IMR-90 (cell line): ENCODE measurements around the gene OR4N5. TPM values are rescaled to one million over a fixed set of nuclear protein-coding genes. Genes with fewer than 3 reads are reported as not detected.

Experiments used
- ATAC-seq: fragments of 200-7000 bp; cut with Tn5 transposase; 2 replicates; pipeline ENCODE4 v1.9.1; 2020; ENCODE audit warnings: low read depth, mild to moderate bottlenecking, moderate library complexity
- BruUV-seq: library from RNA; stranded (reverse); fragments of 400-500 nt; replicated peaks from 2 replicates; lab custom pipeline; 2021; lab: Mats Ljungman, UMichigan
- CTCF ChIA-PET: fragments of 300-600 bp; formaldehyde crosslinking; extraction: SDS; loops from one replicate; lab custom pipeline; 2021; ENCODE audit warnings: antibody characterized with exemption; lab: Yijun Ruan, JAX
- POLR2A ChIA-PET: fragments of 300-600 bp; sonication (Branson Sonifier 250); formaldehyde crosslinking; loops from one replicate; lab custom pipeline; 2022; ENCODE audit warnings: antibody characterized with exemption; ENCODE audit not compliant: unreplicated experiment; lab: Charles Lee
- DNase-seq: peaks from one replicate; pipeline ENCODE4 v3.0.0; 2013
- H2AFZ ChIP-seq: replicated peaks from 2 replicates; pipeline ENCODE3; 2013; ENCODE audit warnings: low read length, mild to moderate bottlenecking; ENCODE audit not compliant: poor library complexity
- H2AK5ac ChIP-seq: 2 replicates; pipeline ENCODE4 v1.6.1; 2013; ENCODE audit warnings: low read depth, low read length, inconsistent platforms
- H2AK9ac ChIP-seq: replicated peaks from 2 replicates; pipeline ENCODE3; 2013; ENCODE audit warnings: mild to moderate bottlenecking, low read depth, low read length, moderate library complexity; ENCODE audit not compliant: poor library complexity
- H2BK120ac ChIP-seq: 2 replicates; pipeline ENCODE4 v1.6.1; 2013; ENCODE audit warnings: low read depth, low read length, inconsistent platforms
- H2BK15ac ChIP-seq: 3 replicates; pipeline ENCODE4 v1.6.1; 2013; ENCODE audit warnings: low read depth, low read length, inconsistent platforms
- H2BK20ac ChIP-seq: 2 replicates; pipeline ENCODE4 v1.6.1; 2013; ENCODE audit warnings: low read depth, mild to moderate bottlenecking, inconsistent platforms, low read length, moderate library complexity
- H2BK5ac ChIP-seq: 2 replicates; pipeline ENCODE4 v1.6.1; 2013; ENCODE audit warnings: mild to moderate bottlenecking, low read depth, low read length, inconsistent platforms; ENCODE audit not compliant: poor library complexity, severe bottlenecking
- H3K14ac ChIP-seq: replicated peaks from 2 replicates; pipeline ENCODE4 v1.6.1; 2013; ENCODE audit warnings: low read depth, low read length, inconsistent platforms
- H3K18ac ChIP-seq: 2 replicates; pipeline ENCODE4 v1.6.1; 2013; ENCODE audit warnings: low read depth, low read length, control low read depth
- H3K23ac ChIP-seq: 2 replicates; pipeline ENCODE4 v1.6.1; 2013; ENCODE audit warnings: low read depth, low read length, inconsistent platforms
- H3K27ac ChIP-seq: 2 replicates; pipeline ENCODE4 v1.5.1; 2013; ENCODE audit warnings: mild to moderate bottlenecking, control low read depth, low read length; ENCODE audit not compliant: insufficient read depth
- H3K27me3 ChIP-seq: 2 replicates; pipeline ENCODE4 v1.6.1; 2013; ENCODE audit warnings: low read length; ENCODE audit not compliant: control insufficient read depth, insufficient read depth
- H3K36me3 ChIP-seq: 2 replicates; pipeline ENCODE4 v1.6.1; 2013; ENCODE audit warnings: low read length, mixed read lengths; ENCODE audit not compliant: control insufficient read depth, insufficient read depth
- H3K4ac ChIP-seq: 2 replicates; pipeline ENCODE4 v1.6.1; 2013; ENCODE audit warnings: low read depth, low read length, inconsistent platforms
- H3K4me1 ChIP-seq: 2 replicates; pipeline ENCODE4 v1.6.1; 2013; ENCODE audit warnings: low read length, mixed read lengths; ENCODE audit not compliant: control insufficient read depth, insufficient read depth
- H3K4me2 ChIP-seq: 2 replicates; pipeline ENCODE4 v1.6.1; 2013; ENCODE audit warnings: low read depth, mild to moderate bottlenecking, control low read depth, low read length, moderate library complexity
- H3K4me3 ChIP-seq: 2 replicates; pipeline ENCODE4 v1.5.1; 2013; ENCODE audit warnings: low read depth, mild to moderate bottlenecking, control low read depth, low read length, moderate library complexity; ENCODE audit not compliant: insufficient read depth
- H3K56ac ChIP-seq: 2 replicates; pipeline ENCODE4 v1.6.1; 2013; ENCODE audit warnings: low read length, inconsistent platforms; ENCODE audit not compliant: insufficient read depth; ENCODE audit errors: extremely low read depth
- H3K79me1 ChIP-seq, 2 experiments: 2 replicates each; pipeline ENCODE4 v1.6.1; 2013; ENCODE audit warnings: low read length in 2 of 2, inconsistent platforms in 1 of 2, low read depth in 1 of 2
- H3K9ac ChIP-seq: 2 replicates; pipeline ENCODE4 v1.6.1; 2013; ENCODE audit warnings: low read depth, low read length, control low read depth
- H3K9me1 ChIP-seq: 2 replicates; pipeline ENCODE4 v1.6.1; 2013; ENCODE audit warnings: low read length, inconsistent platforms; ENCODE audit not compliant: insufficient read depth
- H3K9me3 ChIP-seq: 2 replicates; pipeline ENCODE4 v1.6.1; 2013; ENCODE audit warnings: low read length; ENCODE audit not compliant: control insufficient read depth, insufficient read depth
- H4K20me1 ChIP-seq: 2 replicates; pipeline ENCODE4 v1.6.1; 2013; ENCODE audit warnings: low read length, inconsistent platforms; ENCODE audit not compliant: insufficient read depth
- H4K5ac ChIP-seq: 2 replicates; pipeline ENCODE4 v1.6.1; 2013; ENCODE audit warnings: mild to moderate bottlenecking, low read depth, low read length, control low read depth
- H4K8ac ChIP-seq, 2 experiments: 2 replicates each; pipeline ENCODE4 v1.6.1; 2013; ENCODE audit warnings: low read depth in 2 of 2, low read length in 2 of 2, control low read depth in 1 of 2, inconsistent platforms in 1 of 2
- H4K91ac ChIP-seq: 2 replicates; pipeline ENCODE4 v1.6.1; 2013; ENCODE audit warnings: low read depth, low read length, inconsistent platforms; ENCODE audit not compliant: insufficient read depth
- BHLHE40 ChIP-seq: fragments of 150-350 bp; IDR thresholded peaks from 2 replicates; pipeline ENCODE4 v1.6.1; 2016; ENCODE audit warnings: mild to moderate bottlenecking, low read depth, low read length
- MAZ ChIP-seq: IDR thresholded peaks from 2 replicates; pipeline ENCODE4 v1.6.1; 2012; ENCODE audit warnings: low read depth, mild to moderate bottlenecking, low read length, improper control_type of control experiment, moderate library complexity, borderline replicate concordance
- MXI1 ChIP-seq: IDR thresholded peaks from 2 replicates; pipeline ENCODE4 v1.6.1; 2012; ENCODE audit warnings: low read depth, mild to moderate bottlenecking, low read length, moderate library complexity, borderline replicate concordance
- NFE2L2 ChIP-seq: fragments of 150-350 bp; IDR thresholded peaks from 2 replicates; pipeline ENCODE4 v1.6.1; 2016; ENCODE audit warnings: low read depth, mild to moderate bottlenecking, low read length
- RCOR1 ChIP-seq: IDR thresholded peaks from 2 replicates; pipeline ENCODE4 v1.6.1; 2012; ENCODE audit warnings: mild to moderate bottlenecking, low read length, improper control_type of control experiment; ENCODE audit not compliant: insufficient replicate concordance
- RFX5 ChIP-seq: IDR thresholded peaks from 2 replicates; pipeline ENCODE4 v1.8.0; 2012; ENCODE audit warnings: low read depth, mild to moderate bottlenecking, low read length, moderate library complexity
- WGBS, 2 experiments: methylation state at CpG; one replicate each; pipeline versions ENCODE4 v1.1.5 to v1.1.7; 2013; ENCODE audit warnings: missing lambda C conversion rate in 2 of 2; ENCODE audit not compliant: insufficient read length in 1 of 2; ENCODE audit errors: extremely low coverage in 2 of 2; 5-methylcytosine and 5-hydroxymethylcytosine counted together
- dilution Hi-C: fragments of 300-500 bp; cut with HindIII; formaldehyde crosslinking; loops from one replicate; pipeline ENCODE4 v1.14.3; 2018; ENCODE audit warnings: low sequenced_read_pairs; ENCODE audit not compliant: unreplicated experiment
- in situ Hi-C: fragments of 300-500 bp; cut with MboI; formaldehyde crosslinking; loops from 3 replicates; pipeline ENCODE4 v1.14.3; 2019; ENCODE audit warnings: low sequenced_read_pairs, inconsistent platforms, mixed read lengths
- intact Hi-C: fragments of 100-400 bp; cut with micrococcal nuclease; formaldehyde crosslinking; loops from 2 replicates; pipeline ENCODE4 v1.10.0; 2022
- polyA plus RNA-seq, 3 experiments: library from polyadenylated mRNA; depleted of rRNA; stranded (reverse); fragments of >200 nt; gene quantifications; 2 replicates each; pipeline ENCODE4 v1.2.3, GENCODE V29; 2012; ENCODE audit warnings: low replicate concordance in 1 of 3
- total RNA-seq: library from RNA; depleted of rRNA; stranded (reverse); fragments of >200 nt; gene quantifications from 2 replicates; pipeline ENCODE4 v1.2.3, GENCODE V29; 2012
- TF ChIP-seq, protein P1 (sequence below): fragments of 150-350 bp; IDR thresholded peaks from 2 replicates; pipeline ENCODE4 v1.6.1; 2016; ENCODE audit warnings: low read depth, mild to moderate bottlenecking, low read length, moderate library complexity, borderline replicate concordance

OR4N5 gene
- total and polyA plus RNA-seq, 2 of the 4 experiments (the other 2 are of a cell fraction): not detected

DNA sequence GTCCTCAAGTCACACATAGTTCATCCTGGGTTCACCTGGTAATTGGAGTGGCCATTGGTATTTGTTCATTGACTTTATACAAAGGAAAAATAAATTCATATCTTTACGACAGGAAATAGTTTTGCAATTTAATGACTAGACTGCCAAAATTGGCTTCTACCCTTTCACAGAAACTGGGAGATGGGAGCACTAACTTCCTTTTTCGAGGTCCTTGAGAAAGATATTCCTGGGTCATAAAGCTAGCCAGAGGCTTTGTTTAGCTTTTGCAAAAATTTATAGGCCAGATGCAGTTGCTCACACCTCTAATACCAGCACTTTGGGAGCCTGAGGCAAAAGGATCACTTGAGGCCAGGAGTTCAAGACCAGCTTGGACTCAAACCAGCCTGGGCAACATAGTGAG, 41.9 kb downstream of the OR4N5 start:
- Histone ChIP-seq H4K5ac (no peak overlapping the region), H2BK120ac (no peak overlapping the region), H3K23ac (no peak overlapping the region), H3K36me3 (no peaks in the 10 kb centered on the region), H2BK5ac (no peak overlapping the region), H3K4me1 (no peaks in the 10 kb centered on the region), H3K56ac (no peak overlapping the region), H3K9me3 (peaks cover 5% of the 10 kb centered on the region; the same call in 1 of the 2 replicates), H3K14ac (no peak overlapping the region), H2BK15ac (no peak overlapping the region), H2AK9ac (no peak overlapping the region), H3K18ac (no peak overlapping the region), H4K8ac (no peak overlapping the region), H4K20me1 (no peaks in the 10 kb centered on the region), H3K9ac (no peak overlapping the region), H3K79me1 (no peaks in the 10 kb centered on the region), H2AFZ (no peak overlapping the region), H4K91ac (no peak overlapping the region), H3K4ac (no peak overlapping the region), H3K4me3 (no peak overlapping the region), H3K9me1 (no peaks in the 10 kb centered on the region), H3K4me2 (no peak overlapping the region), H3K27ac (no peak overlapping the region), H3K27me3 (no peaks in the 10 kb centered on the region), H2AK5ac (no peak overlapping the region), H2BK20ac (no peak overlapping the region)
- no peak for ATAC-seq
- no CpG with 5 or more reads among the region's 2 CpGs for WGBS, 2 experiments
- dilution Hi-C loops (no loop called here), intact Hi-C loops (no loop called here), in situ Hi-C loops (no loop called here)
- TF ChIP-seq NFE2L2 (no peak), BHLHE40 (no peak), RFX5 (no peak), RCOR1 (no peak), MXI1 (no peak), MAZ (no peak)
- TF ChIP-seq, protein P1, sequence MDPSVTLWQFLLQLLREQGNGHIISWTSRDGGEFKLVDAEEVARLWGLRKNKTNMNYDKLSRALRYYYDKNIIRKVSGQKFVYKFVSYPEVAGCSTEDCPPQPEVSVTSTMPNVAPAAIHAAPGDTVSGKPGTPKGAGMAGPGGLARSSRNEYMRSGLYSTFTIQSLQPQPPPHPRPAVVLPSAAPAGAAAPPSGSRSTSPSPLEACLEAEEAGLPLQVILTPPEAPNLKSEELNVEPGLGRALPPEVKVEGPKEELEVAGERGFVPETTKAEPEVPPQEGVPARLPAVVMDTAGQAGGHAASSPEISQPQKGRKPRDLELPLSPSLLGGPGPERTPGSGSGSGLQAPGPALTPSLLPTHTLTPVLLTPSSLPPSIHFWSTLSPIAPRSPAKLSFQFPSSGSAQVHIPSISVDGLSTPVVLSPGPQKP: no peak
- ChIA-PET CTCF (no interaction called here), POLR2A (no interaction called here)
- BruUV-seq: no TSS peak
- DNase-seq: no peak
